ENCODE results near the gene NSL1.
A peak's percentile ranks its signal among the peaks of the same experiment; 100 is the strongest.
"Not testable (repeated sequence)": the region's sequence is repeated elsewhere in the genome, so short reads cannot be mapped to it uniquely, and the experiment has no call there.

The NSL1 gene

DNA sequence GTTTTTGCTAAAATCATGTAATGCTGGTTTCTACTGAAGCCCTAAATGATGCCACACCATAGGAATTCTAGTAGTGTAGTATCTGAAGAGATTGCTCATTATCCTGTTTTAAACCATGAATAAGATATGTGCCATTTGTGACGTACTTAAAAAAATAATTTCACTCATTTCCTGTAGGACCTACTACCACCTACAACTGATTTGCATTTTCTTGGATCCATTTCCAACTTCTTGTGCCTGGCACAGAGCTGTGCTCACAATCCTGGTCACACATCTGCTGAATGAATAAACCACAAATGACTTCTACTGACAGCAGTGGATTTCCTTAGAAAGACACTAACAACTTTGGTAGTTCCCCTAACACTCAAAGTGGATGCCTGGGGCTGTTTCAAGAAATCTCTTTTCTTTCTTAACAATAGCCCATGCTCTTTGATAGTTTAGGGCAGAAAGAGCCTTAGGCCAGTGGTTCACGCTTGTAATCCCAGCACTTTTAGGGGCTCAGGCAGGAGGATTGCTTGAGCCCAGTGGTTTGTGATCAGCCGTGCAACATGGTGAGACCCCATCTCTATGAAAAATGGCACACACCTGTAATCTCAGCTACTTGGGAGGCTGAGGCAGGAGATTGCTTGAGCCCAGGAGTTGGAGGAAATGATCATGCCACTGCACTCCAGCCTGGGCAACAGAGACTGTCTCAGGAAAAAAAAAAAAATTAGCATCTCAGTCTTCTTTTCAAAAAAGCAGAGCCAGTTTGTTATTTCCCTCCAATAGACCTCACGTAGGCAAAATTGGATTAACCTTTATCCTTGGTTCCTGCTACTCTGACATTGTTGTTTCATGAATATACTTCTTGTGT is 78.9 kb downstream of the NSL1 start:
- TF ChIP-seq, protein P1, sequence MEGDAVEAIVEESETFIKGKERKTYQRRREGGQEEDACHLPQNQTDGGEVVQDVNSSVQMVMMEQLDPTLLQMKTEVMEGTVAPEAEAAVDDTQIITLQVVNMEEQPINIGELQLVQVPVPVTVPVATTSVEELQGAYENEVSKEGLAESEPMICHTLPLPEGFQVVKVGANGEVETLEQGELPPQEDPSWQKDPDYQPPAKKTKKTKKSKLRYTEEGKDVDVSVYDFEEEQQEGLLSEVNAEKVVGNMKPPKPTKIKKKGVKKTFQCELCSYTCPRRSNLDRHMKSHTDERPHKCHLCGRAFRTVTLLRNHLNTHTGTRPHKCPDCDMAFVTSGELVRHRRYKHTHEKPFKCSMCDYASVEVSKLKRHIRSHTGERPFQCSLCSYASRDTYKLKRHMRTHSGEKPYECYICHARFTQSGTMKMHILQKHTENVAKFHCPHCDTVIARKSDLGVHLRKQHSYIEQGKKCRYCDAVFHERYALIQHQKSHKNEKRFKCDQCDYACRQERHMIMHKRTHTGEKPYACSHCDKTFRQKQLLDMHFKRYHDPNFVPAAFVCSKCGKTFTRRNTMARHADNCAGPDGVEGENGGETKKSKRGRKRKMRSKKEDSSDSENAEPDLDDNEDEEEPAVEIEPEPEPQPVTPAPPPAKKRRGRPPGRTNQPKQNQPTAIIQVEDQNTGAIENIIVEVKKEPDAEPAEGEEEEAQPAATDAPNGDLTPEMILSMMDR (IDR thresholded peaks at IDR 0.05; ENCODE audit: insufficient read depth, low read depth, low read length, missing control alignments), result no peak
- no peak overlapping the region for H3K4me3 ChIP-seq (ENCODE audit: low read depth, low read length)
- peak; percentile 21 for DNase-seq (ENCODE audit: low read depth)

DNA sequence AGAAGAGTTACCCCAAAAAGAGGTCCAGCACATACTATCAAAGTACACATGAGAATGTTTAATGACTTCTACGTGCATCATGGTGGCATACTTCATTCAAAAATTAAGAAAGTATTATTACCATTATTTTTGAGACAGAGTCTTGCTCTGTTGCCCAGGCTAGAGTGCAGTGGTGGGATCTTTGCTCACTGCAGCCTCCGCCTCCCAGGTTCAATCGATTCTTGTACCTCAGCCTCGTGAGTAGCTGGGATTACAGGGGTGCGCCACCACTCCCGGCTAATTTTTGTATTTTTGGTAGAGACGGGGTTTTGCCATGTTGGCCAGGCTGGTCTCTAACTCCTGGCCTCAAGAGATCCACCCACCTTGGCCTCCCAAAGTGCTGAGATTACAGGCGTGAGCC is 79.6 kb downstream of the NSL1 start:
- DNase-seq (ENCODE audit: low read depth); H3K4me3 ChIP-seq (ENCODE audit: low read depth, low read length): not testable (repeated sequence)

GRCh38 chr1:212710566-212710965 is 81.0 kb downstream of the NSL1 start:
- no peak for DNase-seq (ENCODE audit: low read depth)
- no peak overlapping the region for H3K4me3 ChIP-seq (ENCODE audit: low read depth, low read length)
- TF ChIP-seq, protein P1 (IDR thresholded peaks at IDR 0.05; ENCODE audit: insufficient read depth, low read depth, low read length, missing control alignments), result no peak

- TF ChIP-seq, protein P1 (IDR thresholded peaks at IDR 0.05; ENCODE audit: insufficient read depth, low read depth, low read length, missing control alignments), result no peak
- DNase-seq (ENCODE audit: low read depth), result no peak
These were observed 87.5 kb downstream of the NSL1 start for GRCh38 chr1:212703991-212704564.

DNA sequence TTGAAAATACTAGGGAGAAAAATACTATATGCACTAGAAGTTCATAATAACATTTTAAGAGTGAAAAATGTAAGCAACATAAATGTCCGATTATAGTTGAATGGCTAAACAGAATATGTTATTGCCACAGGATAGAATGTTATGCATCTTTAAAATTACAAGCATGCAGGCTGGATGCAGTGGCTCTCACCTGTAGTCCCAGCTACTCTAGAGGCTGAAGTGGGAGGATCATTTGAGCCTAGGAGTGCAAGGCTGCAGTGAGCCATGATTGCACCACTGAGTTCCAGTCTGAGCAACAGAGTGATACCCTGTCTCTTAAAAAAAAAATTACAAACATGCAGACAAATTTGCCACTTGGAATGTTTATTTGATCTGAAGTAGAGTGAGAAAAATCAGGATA is 88.9 kb downstream of the NSL1 start:
- H3K4me3 ChIP-seq (ENCODE audit: low read depth, low read length), result no peak overlapping the region
- TF ChIP-seq, protein P1 (IDR thresholded peaks at IDR 0.05; ENCODE audit: insufficient read depth, low read depth, low read length, missing control alignments), result no peak
- DNase-seq (ENCODE audit: low read depth), result no peak

More at GRCh38 chr1:212703991-212704564, 87.5 kb downstream of the NSL1 start:
- H3K4me3 ChIP-seq (ENCODE audit: low read depth, low read length), result no peak overlapping the region

DNA sequence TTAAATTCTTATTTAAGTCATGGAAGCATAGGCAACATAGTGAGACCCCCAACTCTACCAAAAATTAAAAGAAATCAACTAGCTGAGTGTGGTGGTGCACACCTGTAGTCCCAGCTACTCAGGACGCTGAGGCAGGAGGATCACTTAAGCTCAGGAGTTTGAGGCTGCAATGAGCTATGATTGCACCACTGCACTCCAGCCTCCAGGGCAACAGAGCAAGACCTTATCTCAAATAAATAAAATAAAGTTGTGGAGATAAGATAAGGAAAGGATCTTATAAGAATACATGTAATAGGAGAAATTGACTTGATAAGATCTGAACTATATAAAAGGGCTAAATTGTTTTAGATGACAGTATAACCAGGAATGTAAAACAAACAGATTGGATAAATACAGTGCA is 89.7 kb downstream of the NSL1 start:
- no peak overlapping the region for H3K4me3 ChIP-seq (ENCODE audit: low read depth, low read length)
- TF ChIP-seq, protein P1 (IDR thresholded peaks at IDR 0.05; ENCODE audit: insufficient read depth, low read depth, low read length, missing control alignments), result no peak
- no peak for DNase-seq (ENCODE audit: low read depth)

DNA sequence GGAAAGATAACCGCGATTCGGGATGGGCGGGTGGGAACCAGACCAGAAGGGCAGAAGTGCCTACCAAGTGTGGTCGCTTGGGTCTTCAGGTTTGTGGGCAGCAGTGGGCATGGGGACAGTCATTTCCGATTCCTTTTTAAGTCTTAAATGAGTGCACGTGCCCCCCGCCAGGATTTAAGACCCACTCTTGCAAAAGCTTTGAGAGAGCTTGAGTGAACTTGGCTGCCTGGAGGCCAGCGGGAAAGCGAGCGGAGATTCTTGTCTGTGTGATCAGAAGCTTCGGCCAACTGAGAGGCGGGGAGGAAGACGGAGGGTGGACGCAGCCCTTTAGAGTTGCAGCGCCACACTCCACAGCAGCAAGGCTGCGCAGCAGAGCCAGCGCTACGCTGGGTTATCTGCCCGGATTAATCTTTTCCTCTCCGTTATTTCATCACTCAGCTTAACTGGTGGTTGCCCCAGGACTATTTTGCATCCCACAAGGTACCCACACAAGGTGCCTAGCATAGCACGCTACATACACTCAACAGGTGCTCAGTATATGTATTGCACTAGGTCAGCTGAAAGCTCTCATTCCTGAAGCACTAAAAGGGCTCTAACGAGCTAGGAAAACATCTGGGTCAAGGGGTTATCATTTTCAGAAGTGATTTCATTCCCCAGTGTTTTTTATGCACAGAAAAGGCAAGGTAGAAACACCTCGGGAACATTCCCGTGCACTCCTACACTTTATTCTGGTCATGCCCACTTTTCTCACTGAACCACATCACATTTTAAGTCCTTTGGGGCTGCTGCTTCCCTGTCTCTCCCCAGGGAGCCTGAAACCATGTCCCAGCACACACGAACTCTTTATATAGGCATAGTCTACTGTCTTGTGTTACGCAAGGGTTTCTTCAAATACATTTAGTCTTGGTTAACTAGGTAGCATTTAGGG is 90.4 kb downstream of the NSL1 start:
- TF ChIP-seq, protein P1 (IDR thresholded peaks at IDR 0.05; ENCODE audit: insufficient read depth, low read depth, low read length, missing control alignments), result no peak
- peak overlapping the region; percentile 80 for H3K4me3 ChIP-seq (ENCODE audit: low read depth, low read length)
- peak; percentile 43 for DNase-seq (ENCODE audit: low read depth)

Measured in GM12865 (cell line).